Ammon's horn (tissue), 1 donor: ENCODE measurements around the gene CGN.

Experiments
- DNase-seq: peaks from one replicate; pipeline ENCODE4 v3.0.0-alpha.2; 2016; ENCODE audit warnings: low spot score

CGN gene, protein sequence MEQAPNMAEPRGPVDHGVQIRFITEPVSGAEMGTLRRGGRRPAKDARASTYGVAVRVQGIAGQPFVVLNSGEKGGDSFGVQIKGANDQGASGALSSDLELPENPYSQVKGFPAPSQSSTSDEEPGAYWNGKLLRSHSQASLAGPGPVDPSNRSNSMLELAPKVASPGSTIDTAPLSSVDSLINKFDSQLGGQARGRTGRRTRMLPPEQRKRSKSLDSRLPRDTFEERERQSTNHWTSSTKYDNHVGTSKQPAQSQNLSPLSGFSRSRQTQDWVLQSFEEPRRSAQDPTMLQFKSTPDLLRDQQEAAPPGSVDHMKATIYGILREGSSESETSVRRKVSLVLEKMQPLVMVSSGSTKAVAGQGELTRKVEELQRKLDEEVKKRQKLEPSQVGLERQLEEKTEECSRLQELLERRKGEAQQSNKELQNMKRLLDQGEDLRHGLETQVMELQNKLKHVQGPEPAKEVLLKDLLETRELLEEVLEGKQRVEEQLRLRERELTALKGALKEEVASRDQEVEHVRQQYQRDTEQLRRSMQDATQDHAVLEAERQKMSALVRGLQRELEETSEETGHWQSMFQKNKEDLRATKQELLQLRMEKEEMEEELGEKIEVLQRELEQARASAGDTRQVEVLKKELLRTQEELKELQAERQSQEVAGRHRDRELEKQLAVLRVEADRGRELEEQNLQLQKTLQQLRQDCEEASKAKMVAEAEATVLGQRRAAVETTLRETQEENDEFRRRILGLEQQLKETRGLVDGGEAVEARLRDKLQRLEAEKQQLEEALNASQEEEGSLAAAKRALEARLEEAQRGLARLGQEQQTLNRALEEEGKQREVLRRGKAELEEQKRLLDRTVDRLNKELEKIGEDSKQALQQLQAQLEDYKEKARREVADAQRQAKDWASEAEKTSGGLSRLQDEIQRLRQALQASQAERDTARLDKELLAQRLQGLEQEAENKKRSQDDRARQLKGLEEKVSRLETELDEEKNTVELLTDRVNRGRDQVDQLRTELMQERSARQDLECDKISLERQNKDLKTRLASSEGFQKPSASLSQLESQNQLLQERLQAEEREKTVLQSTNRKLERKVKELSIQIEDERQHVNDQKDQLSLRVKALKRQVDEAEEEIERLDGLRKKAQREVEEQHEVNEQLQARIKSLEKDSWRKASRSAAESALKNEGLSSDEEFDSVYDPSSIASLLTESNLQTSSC

DNA sequence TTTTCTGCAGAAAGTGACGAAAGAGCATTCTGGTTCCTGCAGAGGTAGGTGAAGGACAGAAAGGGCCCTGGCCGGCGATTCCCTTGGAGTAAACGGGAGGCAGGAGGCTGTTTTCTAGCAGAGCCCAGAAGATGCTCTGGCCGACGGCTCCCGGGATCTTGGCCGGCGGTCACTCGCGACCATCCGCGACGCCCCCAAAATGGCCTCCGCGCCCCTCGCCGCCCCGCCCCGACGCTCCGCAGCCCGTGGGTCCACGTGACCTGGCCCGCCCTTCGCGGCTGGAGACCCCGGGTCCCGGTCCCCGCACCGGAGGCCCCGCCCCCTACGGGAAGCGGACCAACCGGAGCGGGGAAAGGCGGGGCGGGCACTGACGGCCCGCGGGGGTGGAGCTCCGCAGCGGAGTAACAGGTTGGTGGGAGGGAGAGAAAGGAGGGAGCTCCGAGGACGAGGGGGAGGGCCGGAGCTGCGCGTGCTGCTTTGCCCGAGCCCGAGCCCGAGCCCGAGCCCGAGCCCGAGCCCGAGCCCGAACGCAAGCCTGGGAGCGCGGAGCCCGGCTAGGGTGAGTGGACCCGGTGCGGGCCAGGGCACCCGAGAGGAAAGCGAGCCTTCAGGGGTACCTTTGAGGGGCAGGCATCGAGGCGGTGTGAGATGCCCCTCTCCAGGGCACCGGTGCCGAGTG, at the start of gene CGN:
Gene CGN, plus strand, starts transcription at position 431 of the 679 bp plus-strand sequence. CDS start 7,133 bp downstream, outside the sequence.
- peak; percentile 95 for DNase-seq

DNA sequence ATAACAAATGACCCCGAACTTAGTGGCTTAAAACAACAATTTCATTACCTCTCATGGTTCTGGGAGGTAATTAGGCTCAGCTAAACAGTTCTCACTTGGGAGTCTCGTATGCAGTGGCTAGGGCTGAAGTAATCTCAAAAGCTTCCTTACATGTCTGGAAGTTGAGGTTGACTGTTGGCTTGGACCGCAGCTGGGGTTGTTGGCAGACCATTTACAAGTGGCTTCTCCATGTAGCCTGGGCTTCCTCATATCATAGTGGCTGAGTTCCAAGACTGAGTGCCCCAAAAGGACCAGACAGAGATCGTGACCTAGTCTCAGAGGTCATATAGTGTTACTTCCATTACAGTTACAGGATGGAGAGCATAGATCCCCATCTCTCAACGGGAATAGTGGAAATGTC, 49.5 kb upstream of the CGN start:
- no peak for DNase-seq

GRCh38 chr1:151465026-151465425, 46.2 kb upstream of the CGN start:
- DNase-seq, result no peak

GRCh38 chr1:151472856-151473731, 38.1 kb upstream of the CGN start:
- DNase-seq, result peak; percentile 20

DNA sequence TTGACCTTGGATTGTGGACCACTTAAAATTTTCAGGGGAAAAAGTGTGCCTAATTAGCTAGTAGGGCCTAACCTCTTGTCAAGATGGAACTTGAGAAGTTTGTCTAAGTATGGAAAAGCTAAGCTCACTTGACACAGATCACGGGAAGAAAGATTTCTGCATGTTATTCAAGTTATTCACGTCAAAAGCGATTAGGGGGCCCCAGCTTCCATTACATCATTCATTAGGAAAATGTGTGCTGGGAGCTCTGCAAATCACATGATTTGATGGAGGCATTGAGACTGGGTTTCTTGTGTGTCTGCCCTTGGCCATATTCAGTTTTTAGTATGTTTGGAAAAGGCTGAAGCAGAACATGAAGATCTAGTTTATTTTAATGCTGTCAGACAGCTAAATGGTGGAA, 36.4 kb upstream of the CGN start:
- no peak for DNase-seq

GRCh38 chr1:151475175-151475574, 36.0 kb upstream of the CGN start:
- DNase-seq, result no peak

DNA sequence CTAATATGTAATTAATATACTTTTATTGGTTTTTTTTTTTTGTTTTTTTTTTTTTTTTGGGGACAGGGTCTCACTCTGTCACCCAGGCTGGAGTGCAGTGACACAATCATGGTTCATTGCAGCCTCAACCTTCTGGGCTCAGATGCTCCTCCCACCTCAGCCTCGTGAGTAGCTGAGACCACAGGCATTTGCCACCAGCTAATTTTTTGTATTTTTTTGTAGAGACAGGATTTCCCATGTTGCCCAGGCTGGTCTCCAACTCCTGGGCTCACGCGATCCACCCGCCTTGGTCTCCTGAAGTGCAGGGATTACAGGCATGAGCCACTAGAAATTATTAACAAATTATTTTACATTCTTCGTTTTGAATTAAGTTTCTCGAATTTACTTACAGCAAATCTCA, 35.1 kb upstream of the CGN start:
- DNase-seq, result no peak

DNA sequence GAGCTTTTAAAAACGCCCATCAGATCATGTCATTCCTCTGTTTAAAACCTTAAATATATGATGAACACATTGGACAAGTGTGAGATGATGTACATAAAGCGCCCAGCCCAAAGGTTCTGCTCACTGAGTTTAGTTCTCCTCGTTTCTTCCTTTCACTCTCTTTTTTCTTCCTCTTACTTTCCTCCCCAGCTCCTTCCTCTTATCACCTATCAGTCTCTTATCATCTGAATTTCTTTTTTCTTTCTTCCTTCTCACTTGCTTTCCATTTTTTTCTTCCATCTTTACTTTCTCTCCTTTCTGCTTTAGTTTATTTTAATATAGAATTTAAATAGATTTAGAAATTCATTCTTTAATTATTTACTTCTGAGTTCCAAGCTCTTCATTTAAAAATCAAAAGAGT, 34.1 kb upstream of the CGN start:
- DNase-seq, result no peak

DNA sequence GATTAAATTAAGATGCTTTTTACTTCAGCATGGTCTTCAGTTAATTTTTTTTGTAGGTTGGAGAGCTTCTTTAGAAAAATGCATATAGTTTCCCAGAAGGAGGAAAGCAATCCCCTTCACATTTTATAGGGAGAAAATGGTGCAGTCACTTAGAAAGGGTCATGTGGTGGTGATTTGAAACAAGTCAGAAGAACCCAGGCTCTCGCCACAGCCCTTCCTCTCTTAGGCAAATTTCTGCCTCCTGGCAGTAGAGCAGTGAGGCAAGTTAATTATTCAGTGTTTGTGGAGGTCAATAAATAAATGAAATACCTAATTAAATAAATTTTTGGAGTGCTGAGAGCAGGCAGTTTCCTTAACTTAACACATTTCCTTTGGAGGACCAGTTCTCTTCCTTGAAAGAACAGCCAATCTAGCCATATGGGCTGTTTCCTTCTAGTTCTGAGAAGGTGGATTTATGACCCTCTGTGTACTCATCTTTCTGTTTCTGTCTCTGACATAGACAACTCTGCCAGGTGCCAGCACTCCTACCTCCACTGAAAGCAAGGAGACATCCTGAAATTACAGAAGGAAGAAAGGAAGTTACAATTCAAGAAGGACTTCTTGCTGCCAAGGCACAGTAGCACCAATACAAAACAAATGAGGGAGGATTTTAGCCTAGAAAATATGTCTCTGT, 32.9 kb upstream of the CGN start:
- DNase-seq, result no peak

DNA sequence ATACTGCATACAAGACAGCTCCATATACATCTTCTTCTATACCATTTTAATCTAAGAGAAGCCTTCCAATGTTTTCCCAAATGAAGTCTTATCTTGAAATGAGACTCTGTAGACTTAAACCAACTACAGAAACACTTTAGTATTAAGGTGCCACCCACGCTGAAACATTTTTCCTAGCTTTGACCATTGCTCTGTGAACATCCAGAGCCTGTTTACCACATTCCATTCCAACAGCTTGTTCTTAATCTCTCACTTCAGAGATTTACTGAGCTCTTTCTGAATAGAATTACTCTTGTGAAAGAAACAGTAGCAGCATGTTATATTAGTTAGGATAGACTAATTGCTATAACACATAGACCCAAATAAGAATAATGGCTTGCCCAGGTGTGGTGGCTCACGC, 32.3 kb upstream of the CGN start:
- DNase-seq, result no peak

GRCh38 chr1:151479462-151479861, 31.7 kb upstream of the CGN start:
- DNase-seq, result no peak

DNA sequence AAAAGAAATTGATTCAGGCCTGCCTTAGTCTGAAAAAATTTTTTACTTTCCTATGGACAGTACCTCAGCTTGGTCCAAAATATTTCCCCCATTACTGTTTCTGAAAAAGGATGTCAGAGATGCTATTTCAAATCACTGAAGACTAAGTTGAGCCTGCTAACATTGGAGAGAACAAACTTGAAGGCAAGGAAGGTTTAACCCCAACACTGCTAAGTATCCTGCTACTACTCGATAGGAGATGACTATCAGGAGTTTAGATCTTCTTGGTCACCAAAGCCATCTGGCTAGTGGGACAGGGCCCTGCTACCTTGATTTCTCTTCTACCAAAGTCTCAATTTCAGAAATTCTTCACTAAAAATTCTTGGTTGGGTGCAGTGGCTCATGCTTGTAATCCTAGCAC, 29.2 kb upstream of the CGN start:
- no peak for DNase-seq

DNA sequence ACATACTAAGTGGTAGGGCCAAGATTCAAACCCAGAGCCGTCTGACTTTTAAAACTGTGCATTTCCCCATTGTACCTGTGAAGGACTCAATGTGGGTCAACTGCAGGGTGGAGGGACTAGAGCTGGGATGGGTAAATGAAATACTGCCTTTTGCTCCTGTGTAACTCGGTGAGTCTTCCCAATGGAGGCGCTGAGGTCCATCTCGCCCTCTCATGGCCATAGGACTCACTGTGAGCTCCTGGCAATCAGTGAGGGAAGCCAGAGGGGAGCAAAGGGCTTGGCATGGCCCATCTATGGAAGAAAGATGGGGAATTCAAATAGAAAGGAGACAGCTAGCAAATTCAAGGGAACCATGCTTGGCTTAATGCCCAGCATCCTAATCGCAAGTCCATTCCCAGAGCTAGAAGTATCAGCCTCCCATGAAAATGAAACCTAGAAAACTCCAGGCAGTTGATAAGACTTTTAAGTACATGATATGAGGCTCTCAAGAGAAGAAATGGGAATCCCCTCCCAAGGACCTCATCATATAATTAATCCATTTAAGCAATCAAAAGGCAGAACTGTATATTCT, 25.4 kb upstream of the CGN start:
- DNase-seq, result no peak

- no peak for DNase-seq
These were observed 24.6 kb upstream of the CGN start for GRCh38 chr1:151486557-151486956.

GRCh38 chr1:151491641-151492040, 19.5 kb upstream of the CGN start:
- DNase-seq, result no peak

- DNase-seq, result no peak
These were observed 19.1 kb upstream of the CGN start for GRCh38 chr1:151492120-151492519.

GRCh38 chr1:151493042-151493441, 18.1 kb upstream of the CGN start:
- no peak for DNase-seq

DNA sequence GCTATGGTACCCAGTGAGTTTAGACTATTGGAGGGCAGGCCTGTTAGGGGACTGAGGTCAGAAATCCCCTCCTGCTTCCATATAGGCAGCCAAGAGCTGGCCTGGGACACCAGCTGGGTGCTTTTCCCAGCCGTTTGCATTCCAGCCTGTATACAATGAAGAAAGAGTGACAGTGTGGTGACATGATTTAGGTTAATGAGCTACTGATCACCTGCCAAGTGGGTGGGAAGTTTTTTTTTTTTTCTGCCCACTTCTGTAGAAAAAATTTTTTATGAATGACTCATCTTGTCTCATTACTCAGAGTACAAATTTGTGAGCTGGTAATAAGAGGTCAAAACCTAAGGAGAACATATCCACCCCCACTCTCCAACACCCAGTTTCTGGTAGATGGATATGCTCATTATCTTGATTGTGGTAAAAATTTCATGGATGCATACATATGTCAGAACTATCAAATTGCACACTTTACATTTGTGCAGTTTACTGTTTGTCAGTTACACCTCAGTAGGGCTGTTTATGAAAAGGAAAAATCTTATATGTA, 16.4 kb upstream of the CGN start:
- peak; percentile 20 for DNase-seq

- peak; percentile 61 for DNase-seq
These were observed 15.9 kb upstream of the CGN start for GRCh38 chr1:151495316-151495715.

- no peak for DNase-seq
These were observed 11.8 kb upstream of the CGN start for GRCh38 chr1:151499365-151499764.
